Vagina (tissue), 2 donors: Measurements from ENCODE around the gene LPIN2. TPM values are rescaled to one million over a fixed set of nuclear protein-coding genes. Genes with fewer than 3 reads are reported as not detected.
A peak's percentile ranks its signal among the peaks of the same experiment; 100 is the strongest.

ENCODE experiments used
- DNase-seq, 2 donors: peaks; one replicate each; pipeline ENCODE4 v3.0.0-alpha.2; 2017; ENCODE audit errors: extremely low spot score in 2 of 2
- H3K27ac ChIP-seq: fragments of 200-600 bp; sonication (generic); one replicate; pipeline ENCODE4 v1.5.1; 2019
- H3K27me3 ChIP-seq: fragments of 200-600 bp; sonication (generic); one replicate; pipeline ENCODE4 v1.5.1; 2019
- H3K36me3 ChIP-seq, 2 donors: fragments of 200-600 bp; sonication (generic); one replicate each; pipeline ENCODE4 v1.5.1; 2017 to 2019
- H3K4me1 ChIP-seq: fragments of 200-600 bp; sonication (generic); one replicate; pipeline ENCODE4 v1.5.1; 2019
- H3K4me3 ChIP-seq, 2 donors: fragments of 200-600 bp; sonication (generic); 1 replicate in 1 of 2; 2 replicates in 1 of 2; pipeline ENCODE4 v1.5.1; 2016 to 2019
- H3K9me3 ChIP-seq: fragments of 200-600 bp; sonication (generic); one replicate; pipeline ENCODE4 v1.5.1; 2019
- POLR2A ChIP-seq, 2 donors: fragments of 450-650 bp; IDR thresholded peaks; one replicate each; pipeline ENCODE4 v1.6.1; 2017; ENCODE audit warnings: antibody characterized with exemption in 2 of 2, mild to moderate bottlenecking in 2 of 2, moderate library complexity in 2 of 2
- POLR2AphosphoS5 ChIP-seq, 2 donors: sonication (generic); formaldehyde crosslinking; IDR thresholded peaks; one replicate each; pipeline ENCODE4 v1.9.0; 2017; ENCODE audit warnings: antibody characterized with exemption in 2 of 2, mild to moderate bottlenecking in 2 of 2, low read depth in 1 of 2; ENCODE audit not compliant: insufficient read depth in 1 of 2
- intact Hi-C: fragments of 100-400 bp; cut with DNase I; formaldehyde crosslinking; loops from one replicate; pipeline ENCODE4 v1.15.1; 2023
- total RNA-seq: library from RNA; depleted of rRNA; stranded (reverse); fragments of >200 nt; gene quantifications from one replicate; pipeline ENCODE4 v1.2.3, GENCODE V29; 2016
- TF ChIP-seq, protein P1 (sequence below), 3 experiments: fragments of 450-650 bp in 2 of 3; fragments of 200-600 bp in 1 of 3; sonication (generic) in 1 of 3; IDR thresholded peaks; one replicate each; pipeline ENCODE4 v1.5.1; 2017 to 2019; ENCODE audit warnings: antibody characterized with exemption in 3 of 3, mild to moderate bottlenecking in 2 of 3, moderate library complexity in 2 of 3

The LPIN2 gene
- total RNA-seq, 1 donor from 2014 or later, result 19.4 TPM

DNA sequence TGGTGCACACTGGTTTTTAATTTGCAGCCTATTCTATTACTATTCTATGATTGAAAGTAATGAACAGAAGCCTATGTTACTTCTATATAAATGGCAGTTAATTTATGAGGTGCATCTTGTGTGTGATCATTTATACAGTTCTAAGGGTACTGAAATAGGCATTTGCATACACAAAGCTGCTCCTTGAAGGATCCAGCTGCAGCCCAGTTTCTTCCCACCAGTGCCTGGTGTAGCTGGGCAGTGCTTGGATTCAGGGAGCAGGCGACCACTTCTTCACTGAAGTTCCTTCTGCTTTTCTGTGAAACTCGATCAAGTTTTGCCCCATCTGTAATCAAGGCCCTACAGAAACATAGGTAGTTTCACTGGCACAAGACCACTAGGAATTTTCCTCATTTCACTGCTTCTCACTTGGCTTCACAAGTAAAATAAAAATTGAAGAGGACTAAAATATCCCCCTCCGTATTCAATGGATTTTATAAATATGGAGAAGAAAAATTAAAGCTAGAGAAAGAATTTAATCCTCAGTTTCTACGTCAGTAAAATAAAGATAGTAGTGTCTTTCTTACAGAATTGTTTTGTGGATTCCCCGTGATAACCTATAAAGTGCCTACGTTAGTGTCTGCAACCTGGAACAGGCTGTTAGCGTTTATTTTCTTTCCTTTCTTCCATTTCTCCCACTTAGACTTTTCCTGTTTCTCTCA lies 1.7 kb upstream of the LPIN2 start:
- H3K9me3 ChIP-seq, result no peaks in the 10 kb centered on the region
- DNase-seq, result no peak
- intact Hi-C loops, result loop anchor here (10.0 kb wide), 2 partner anchors 50 to 230 kb away; partner anchors contain the start of gene MYL12A
- peaks cover 40% of the 10 kb centered on the region for H3K4me1 ChIP-seq
- no peak for TF ChIP-seq POLR2AphosphoS5 (IDR thresholded peaks at IDR 0.05; ENCODE audit: insufficient read depth in 1 of 2, low read depth in 1 of 2)
- no peaks in the 10 kb centered on the region for H3K27me3 ChIP-seq
- no peak overlapping the region for H3K4me3 ChIP-seq
- peak overlapping the region; percentile 64 for H3K27ac ChIP-seq
- H3K36me3 ChIP-seq, result no peaks in the 10 kb centered on the region

DNA sequence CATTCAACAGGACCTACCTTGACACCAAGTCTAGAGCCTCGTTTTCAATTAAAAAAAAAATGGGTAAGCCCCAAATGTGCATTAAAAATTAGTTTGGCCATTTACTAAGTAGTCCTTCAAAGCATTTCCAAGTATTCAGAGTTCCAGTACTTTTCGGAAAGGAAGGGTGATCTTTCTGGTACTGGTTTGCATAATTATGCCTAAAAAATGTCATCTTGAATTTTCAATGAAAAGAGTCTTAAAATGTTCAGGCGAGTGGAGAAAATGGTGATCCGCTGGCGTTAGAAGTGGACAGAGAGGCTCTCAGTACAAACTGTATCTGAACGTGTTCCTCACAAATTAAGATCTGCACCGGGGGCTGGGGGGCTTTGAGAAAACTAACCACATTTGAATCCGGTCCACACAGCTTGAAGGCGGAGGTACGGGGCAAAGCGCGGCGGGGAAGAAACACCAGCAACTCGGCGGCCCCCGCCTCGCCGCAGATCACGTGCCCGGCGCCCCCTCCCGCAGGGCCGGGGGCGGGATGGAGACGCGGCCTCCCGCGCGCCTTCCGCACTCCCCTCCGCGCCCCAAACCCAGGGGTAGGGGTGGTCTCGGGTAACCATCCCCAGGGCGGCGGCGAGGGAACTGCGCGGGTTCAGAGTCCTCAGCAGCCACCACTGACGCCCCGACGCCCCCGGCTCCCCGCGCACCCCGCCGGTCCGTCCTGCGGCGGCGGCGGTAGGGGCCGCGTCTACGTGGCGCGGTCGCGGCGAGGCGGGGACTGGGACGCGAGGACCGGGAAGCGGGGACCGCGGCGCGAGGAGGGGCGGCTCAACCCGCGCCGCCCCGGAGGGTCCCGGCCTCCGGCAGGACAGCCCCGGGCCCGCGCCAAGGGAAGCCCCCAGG lies 564 bp downstream of the LPIN2 start:
- Histone ChIP-seq H3K4me1 (peaks cover 49% of the 10 kb centered on the region), H3K9me3 (no peaks in the 10 kb centered on the region), H3K4me3 (peak overlapping the region; percentile 74 to 98), H3K36me3 (no peaks in the 10 kb centered on the region), H3K27ac (peak overlapping the region; percentile 98), H3K27me3 (no peaks in the 10 kb centered on the region)
- intact Hi-C loops, result loop anchor here (2.0 to 10.0 kb wide), 3 partner anchors 52 to 232 kb away; partner anchors contain the start of gene MYL12A
- peak in 1 of 2 donors; percentile 36 for TF ChIP-seq POLR2AphosphoS5 (IDR thresholded peaks at IDR 0.05; ENCODE audit: insufficient read depth in 1 of 2, low read depth in 1 of 2)
- TF ChIP-seq POLR2A (IDR thresholded peaks at IDR 0.05), result no peak
- DNase-seq, result no peak

DNA sequence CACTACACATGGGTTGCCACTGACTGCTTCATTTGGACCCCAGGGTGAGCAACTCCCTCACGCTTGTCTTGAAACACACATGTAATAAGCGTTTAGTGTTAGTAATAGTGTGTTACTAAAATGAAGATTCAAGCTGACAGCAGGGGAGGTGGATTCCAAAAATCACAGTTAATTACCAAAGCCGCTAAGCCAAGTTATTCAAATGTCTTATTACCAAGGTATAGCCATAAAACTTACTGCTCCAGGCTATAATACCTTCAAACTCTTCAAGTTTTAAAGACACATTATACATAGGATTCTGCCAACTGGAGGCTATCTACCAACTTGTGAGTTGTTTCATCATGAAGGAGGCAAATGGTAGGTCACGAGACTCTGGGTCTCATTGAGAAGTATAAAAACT lies 2.9 kb downstream of the LPIN2 start:
- Histone ChIP-seq H3K27me3 (no peaks in the 10 kb centered on the region), H3K4me3 (no peak overlapping the region), H3K9me3 (no peaks in the 10 kb centered on the region), H3K36me3 (no peaks in the 10 kb centered on the region), H3K27ac (no peak overlapping the region), H3K4me1 (peaks cover 49% of the 10 kb centered on the region)
- DNase-seq, result no peak
- intact Hi-C loops, result loop anchor here (10.0 kb wide), 2 partner anchors 55 to 235 kb away; partner anchors contain the start of gene MYL12A
- no peak for TF ChIP-seq POLR2AphosphoS5 (IDR thresholded peaks at IDR 0.05; ENCODE audit: insufficient read depth in 1 of 2, low read depth in 1 of 2)
- TF ChIP-seq POLR2A (IDR thresholded peaks at IDR 0.05), result no peak
- TF ChIP-seq, protein P1, sequence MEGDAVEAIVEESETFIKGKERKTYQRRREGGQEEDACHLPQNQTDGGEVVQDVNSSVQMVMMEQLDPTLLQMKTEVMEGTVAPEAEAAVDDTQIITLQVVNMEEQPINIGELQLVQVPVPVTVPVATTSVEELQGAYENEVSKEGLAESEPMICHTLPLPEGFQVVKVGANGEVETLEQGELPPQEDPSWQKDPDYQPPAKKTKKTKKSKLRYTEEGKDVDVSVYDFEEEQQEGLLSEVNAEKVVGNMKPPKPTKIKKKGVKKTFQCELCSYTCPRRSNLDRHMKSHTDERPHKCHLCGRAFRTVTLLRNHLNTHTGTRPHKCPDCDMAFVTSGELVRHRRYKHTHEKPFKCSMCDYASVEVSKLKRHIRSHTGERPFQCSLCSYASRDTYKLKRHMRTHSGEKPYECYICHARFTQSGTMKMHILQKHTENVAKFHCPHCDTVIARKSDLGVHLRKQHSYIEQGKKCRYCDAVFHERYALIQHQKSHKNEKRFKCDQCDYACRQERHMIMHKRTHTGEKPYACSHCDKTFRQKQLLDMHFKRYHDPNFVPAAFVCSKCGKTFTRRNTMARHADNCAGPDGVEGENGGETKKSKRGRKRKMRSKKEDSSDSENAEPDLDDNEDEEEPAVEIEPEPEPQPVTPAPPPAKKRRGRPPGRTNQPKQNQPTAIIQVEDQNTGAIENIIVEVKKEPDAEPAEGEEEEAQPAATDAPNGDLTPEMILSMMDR (IDR thresholded peaks at IDR 0.05), result no peak

DNA sequence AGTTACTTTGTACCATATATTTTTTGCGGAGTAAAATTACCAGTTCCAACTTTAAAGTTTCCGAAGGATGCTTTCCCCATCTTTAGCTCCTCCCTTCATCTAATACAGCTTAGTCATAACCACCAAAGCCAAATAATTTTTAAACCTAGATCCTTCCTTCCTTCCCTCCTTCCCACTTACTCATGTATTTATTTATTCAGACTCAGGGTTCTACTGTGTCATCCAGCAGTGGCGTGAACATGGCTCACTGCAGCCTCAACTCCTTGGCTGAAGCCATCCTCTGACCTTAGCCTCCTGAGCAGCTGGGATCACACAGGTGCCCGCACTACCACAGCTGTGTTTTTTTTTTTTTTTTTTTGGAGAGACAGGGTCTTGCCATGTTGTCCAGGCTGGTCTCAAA lies 4.4 kb downstream of the LPIN2 start:
- Histone ChIP-seq H3K36me3 (no peaks in the 10 kb centered on the region), H3K4me3 (no peak overlapping the region), H3K27me3 (no peaks in the 10 kb centered on the region), H3K9me3 (no peaks in the 10 kb centered on the region), H3K27ac (no peak overlapping the region), H3K4me1 (peaks cover 36% of the 10 kb centered on the region)
- TF ChIP-seq POLR2AphosphoS5 (IDR thresholded peaks at IDR 0.05; ENCODE audit: insufficient read depth in 1 of 2, low read depth in 1 of 2) (no peak), POLR2A (IDR thresholded peaks at IDR 0.05) (no peak)
- TF ChIP-seq, protein P1 (IDR thresholded peaks at IDR 0.05), result no peak
- DNase-seq, result no peak
- intact Hi-C loops, result no loop called here

DNA sequence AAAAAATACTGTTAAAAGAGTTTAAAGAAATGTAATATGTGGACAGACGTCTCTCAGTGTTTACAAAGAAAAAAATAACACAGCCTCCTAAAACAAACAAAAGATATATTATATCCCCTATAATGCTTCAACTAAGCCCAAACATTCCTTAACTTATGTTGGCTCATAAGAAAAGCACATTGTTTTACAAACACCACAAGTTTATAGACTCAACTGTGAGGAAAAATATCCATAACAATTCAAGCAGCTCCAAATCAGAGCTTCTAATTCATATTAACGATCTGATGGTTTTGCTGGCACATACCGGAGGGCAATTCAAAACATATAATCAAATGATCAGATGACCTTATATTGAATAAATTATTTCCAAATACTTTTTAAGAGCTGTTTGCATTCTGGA lies 5.5 kb downstream of the LPIN2 start:
- Histone ChIP-seq H3K4me3 (no peak overlapping the region), H3K27ac (no peak overlapping the region), H3K27me3 (no peaks in the 10 kb centered on the region), H3K9me3 (no peaks in the 10 kb centered on the region), H3K36me3 (no peaks in the 10 kb centered on the region), H3K4me1 (peaks cover 34% of the 10 kb centered on the region)
- intact Hi-C loops, result no loop called here
- no peak for DNase-seq
- TF ChIP-seq, protein P1 (IDR thresholded peaks at IDR 0.05), result no peak
- TF ChIP-seq POLR2AphosphoS5 (IDR thresholded peaks at IDR 0.05; ENCODE audit: insufficient read depth in 1 of 2, low read depth in 1 of 2), result no peak
- no peak for TF ChIP-seq POLR2A (IDR thresholded peaks at IDR 0.05)
